Measurements from ENCODE around the gene AGRP.

AGRP gene

DNA sequence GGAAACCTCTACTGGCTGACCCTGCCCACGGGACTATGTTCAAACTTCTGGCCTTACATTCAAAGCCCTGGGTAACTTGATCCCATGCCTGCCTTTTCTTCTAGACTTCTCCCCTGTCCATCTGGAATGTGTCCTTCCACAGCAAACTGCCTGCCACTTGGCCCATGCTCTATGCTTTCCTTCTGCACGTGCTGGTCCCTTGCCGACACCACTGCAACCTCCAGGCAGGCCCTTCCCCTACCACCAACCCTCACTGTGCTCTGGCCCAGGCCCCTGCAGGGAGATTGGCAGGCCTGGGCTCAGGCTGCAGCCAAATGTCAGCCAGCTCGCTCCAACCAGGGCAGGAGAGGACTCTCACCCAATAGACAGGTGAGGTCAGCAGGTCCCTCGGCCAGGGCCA, 41.4 kb downstream of the AGRP start:
- H3K4me3 ChIP-seq (replicated peaks; ENCODE audit: low read depth, low read length): no peak overlapping the region
- TF ChIP-seq, protein P1, sequence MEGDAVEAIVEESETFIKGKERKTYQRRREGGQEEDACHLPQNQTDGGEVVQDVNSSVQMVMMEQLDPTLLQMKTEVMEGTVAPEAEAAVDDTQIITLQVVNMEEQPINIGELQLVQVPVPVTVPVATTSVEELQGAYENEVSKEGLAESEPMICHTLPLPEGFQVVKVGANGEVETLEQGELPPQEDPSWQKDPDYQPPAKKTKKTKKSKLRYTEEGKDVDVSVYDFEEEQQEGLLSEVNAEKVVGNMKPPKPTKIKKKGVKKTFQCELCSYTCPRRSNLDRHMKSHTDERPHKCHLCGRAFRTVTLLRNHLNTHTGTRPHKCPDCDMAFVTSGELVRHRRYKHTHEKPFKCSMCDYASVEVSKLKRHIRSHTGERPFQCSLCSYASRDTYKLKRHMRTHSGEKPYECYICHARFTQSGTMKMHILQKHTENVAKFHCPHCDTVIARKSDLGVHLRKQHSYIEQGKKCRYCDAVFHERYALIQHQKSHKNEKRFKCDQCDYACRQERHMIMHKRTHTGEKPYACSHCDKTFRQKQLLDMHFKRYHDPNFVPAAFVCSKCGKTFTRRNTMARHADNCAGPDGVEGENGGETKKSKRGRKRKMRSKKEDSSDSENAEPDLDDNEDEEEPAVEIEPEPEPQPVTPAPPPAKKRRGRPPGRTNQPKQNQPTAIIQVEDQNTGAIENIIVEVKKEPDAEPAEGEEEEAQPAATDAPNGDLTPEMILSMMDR (IDR thresholded peaks at IDR 0.05; ENCODE audit: low read depth, low read length, missing control alignments): no peak
- no peak for DNase-seq (ENCODE audit: extremely low read depth, low read depth)

DNA sequence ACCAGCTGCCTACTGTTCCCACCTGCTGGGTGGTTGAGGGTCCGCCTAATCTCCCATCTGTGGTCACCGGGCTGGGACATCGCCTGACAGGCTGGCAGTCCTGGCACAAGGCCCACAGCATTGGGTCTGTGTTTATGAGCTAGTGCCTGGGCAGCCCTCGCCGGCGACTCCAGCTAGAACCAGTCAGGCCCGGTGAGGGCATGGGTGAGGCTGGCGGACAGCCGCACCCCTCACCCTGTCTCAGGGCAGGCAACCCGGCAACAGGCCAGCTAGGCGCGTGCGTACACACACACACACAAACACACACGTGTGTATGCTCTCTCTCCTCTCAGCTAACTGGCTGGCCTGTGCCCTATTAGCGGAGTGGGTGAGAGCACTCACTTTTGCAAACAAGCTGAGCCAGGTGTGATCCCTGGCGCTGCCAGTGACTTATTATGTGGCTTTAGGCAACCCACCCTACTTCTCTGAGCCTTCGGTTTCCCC, 42.0 kb downstream of the AGRP start:
- TF ChIP-seq, protein P1 (IDR thresholded peaks at IDR 0.05; ENCODE audit: low read depth, low read length, missing control alignments): no peak

DNA sequence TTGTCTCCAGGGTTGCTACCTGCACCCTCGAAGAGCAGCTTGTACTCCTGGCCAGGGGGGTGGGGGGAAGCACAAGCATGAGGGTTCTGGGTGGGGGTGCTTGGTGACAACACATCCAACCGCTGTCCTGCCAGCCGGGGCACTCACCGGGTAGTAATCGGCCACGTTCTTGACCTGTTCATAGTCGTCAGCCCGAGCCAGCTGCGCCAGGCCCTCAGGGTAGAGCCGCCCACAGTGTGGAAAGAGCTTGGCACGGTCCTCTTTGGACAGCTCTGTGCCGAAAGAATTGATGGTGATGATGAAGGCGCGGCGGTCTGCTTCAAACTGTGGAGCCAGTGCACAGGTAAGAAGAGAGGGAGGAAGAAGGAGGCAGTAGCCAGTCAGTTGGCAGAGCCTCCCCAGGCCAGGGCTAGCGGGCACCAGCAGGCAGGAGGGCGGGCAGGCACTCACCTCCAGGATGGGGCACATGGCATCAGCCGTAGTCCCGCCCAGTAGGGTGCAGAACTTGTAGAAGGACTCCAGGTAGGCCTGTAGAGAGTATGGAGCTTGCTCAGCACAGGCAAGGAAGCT, 44.4 kb downstream of the AGRP start:
- DNase-seq (ENCODE audit: extremely low read depth, low read depth): no peak
- H3K4me3 ChIP-seq (replicated peaks; ENCODE audit: low read depth, low read length): no peak overlapping the region
- TF ChIP-seq, protein P1 (IDR thresholded peaks at IDR 0.05; ENCODE audit: low read depth, low read length, missing control alignments): no peak

More for the DNA sequence above, 42.0 kb downstream of the AGRP start:
- DNase-seq (ENCODE audit: extremely low read depth, low read depth): no peak
- H3K4me3 ChIP-seq (replicated peaks; ENCODE audit: low read depth, low read length): no peak overlapping the region

DNA sequence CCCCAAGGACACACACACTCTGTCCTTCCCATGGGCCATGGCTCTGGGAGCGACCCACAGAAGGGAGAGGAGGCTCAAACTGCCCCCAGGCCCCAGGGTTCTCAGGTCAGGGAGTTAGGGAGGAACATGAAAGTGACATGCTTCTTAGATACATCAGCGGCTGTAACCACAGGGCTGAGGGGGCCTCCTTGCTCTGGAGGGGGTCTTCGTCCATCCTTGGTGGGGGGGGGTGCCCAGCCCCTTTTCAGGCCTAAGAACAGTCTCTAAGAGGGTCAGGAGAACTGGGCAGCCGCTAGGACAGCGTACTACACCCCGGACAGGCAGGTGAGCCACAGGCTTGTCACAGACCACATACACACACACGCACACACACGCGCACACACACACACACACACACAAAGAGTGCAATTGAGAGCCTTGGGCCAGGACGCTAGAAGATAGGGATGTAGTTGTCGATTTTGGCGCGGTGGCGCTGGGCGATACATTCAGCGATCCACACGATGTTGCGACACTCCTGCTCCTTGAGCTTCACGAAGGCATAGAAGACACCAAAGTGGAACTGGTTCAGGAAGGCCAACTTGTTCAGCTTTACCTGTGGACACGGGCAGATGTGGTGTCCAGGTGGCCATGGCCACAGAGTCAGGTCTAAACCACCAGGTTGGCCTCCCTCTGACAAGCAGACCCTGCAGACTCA, 45.1 kb downstream of the AGRP start:
- no peak overlapping the region for H3K4me3 ChIP-seq (replicated peaks; ENCODE audit: low read depth, low read length)
- TF ChIP-seq, protein P1 (IDR thresholded peaks at IDR 0.05; ENCODE audit: low read depth, low read length, missing control alignments): no peak
- DNase-seq (ENCODE audit: extremely low read depth, low read depth): no peak

DNA sequence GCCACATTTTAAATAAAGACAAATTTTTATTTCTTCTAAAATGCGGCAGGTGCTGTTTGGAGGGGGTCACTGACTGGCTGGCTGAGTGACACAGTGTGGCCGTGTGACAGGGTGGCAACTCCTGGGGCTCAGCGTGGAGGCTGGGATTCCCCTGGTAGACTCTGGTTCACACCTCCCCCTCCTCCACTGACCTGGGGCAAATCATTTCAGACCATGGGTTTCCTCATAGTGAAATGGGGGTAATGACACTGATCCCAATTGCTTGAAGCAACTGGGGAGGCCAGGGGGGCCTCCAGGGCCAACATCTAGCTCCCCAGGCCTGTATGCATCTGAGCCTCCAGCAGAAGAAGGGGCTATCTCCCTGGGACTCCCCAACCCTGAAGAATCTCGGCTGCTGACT, 45.8 kb downstream of the AGRP start:
- no peak for DNase-seq (ENCODE audit: extremely low read depth, low read depth)

DNA sequence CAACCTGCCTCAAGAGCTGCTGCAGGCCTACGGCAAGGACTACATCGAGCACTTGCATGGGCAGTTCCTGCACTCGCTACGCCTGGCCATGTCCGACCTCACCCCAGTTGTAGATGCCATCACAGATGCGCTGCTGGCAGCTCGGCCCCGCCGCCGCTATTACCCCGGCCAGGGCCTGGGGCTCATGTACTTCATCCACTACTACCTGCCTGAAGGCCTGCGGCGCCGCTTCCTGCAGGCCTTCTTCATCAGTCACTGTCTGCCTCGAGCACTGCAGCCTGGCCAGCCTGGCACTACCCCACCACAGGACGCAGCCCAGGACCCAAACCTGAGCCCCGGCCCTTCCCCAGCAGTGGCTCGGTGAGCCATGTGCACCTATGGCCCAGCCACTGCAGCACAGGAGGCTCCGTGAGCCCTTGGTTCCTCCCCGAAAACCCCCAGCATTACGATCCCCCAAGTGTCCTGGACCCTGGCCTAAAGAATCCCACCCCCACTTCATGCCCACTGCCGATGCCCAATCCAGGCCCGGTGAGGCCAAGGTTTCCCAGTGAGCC, 46.6 kb downstream of the AGRP start:
- TF ChIP-seq, protein P1 (IDR thresholded peaks at IDR 0.05; ENCODE audit: low read depth, low read length, missing control alignments): no peak
- no peak overlapping the region for H3K4me3 ChIP-seq (replicated peaks; ENCODE audit: low read depth, low read length)
- no peak for DNase-seq (ENCODE audit: extremely low read depth, low read depth)

More for the DNA sequence above, 45.8 kb downstream of the AGRP start:
- TF ChIP-seq, protein P1 (IDR thresholded peaks at IDR 0.05; ENCODE audit: low read depth, low read length, missing control alignments): no peak
- H3K4me3 ChIP-seq (replicated peaks; ENCODE audit: low read depth, low read length): no peak overlapping the region
